Medulla oblongata (tissue), 1 donor: Measurements from ENCODE around the gene ABL1.

Source experiments
- DNase-seq: peaks from one replicate; pipeline ENCODE4 v3.0.0-alpha.2; 2015; ENCODE audit errors: extremely low spot score

Gene ABL1

GRCh38 chr9:130890870-130891687 is 56.0 kb downstream of the ABL1 start:
- no peak for DNase-seq

- DNase-seq: no peak
Measured at GRCh38 chr9:130891688-130892476, 56.8 kb downstream of the ABL1 start.

- DNase-seq: no peak
Measured at GRCh38 chr9:130892477-130893304, 57.6 kb downstream of the ABL1 start.

GRCh38 chr9:130893341-130894101 is 58.5 kb downstream of the ABL1 start:
- peak; percentile 60 for DNase-seq

- no peak for DNase-seq
Measured at GRCh38 chr9:130894546-130894945, 59.5 kb downstream of the ABL1 start.

- DNase-seq: no peak
Measured at GRCh38 chr9:130895038-130895437, 60.0 kb downstream of the ABL1 start.

- no peak for DNase-seq
Measured at GRCh38 chr9:130895481-130896232, 60.6 kb downstream of the ABL1 start.

GRCh38 chr9:130896233-130897014 is 61.4 kb downstream of the ABL1 start, which contains the start of gene QRFP:
Gene QRFP, minus strand, starts transcription at chr9:130896812. Its CDS starts 2,974 bp downstream, at chr9:130893838.
- DNase-seq: no peak

GRCh38 chr9:130897105-130897751 is 62.2 kb downstream of the ABL1 start:
- no peak for DNase-seq

GRCh38 chr9:130897848-130898551 is 62.9 kb downstream of the ABL1 start:
- DNase-seq: no peak

GRCh38 chr9:130898552-130898852 is 63.4 kb downstream of the ABL1 start:
- no peak for DNase-seq

- DNase-seq: no peak
Measured at GRCh38 chr9:130899051-130899748, 64.1 kb downstream of the ABL1 start.

GRCh38 chr9:130900701-130901497 is 65.8 kb downstream of the ABL1 start:
- DNase-seq: no peak

- no peak for DNase-seq
Measured at GRCh38 chr9:130901498-130902203, 66.6 kb downstream of the ABL1 start.

GRCh38 chr9:130902204-130903185 is 67.4 kb downstream of the ABL1 start:
- DNase-seq: no peak
